Nephron (organoid): ENCODE results near the gene MCEMP1.

Source experiments
- H3K27ac Mint-ChIP-seq, 3 experiments: 2 replicates each; pipeline ENCODE4 v1.8.0; 2020; ENCODE audit warnings: mixed read lengths in 3 of 3, mild to moderate bottlenecking in 2 of 3, moderate library complexity in 1 of 3
- H3K27me3 Mint-ChIP-seq: 2 replicates; pipeline ENCODE4 v1.8.0; 2021; ENCODE audit warnings: low read depth, mild to moderate bottlenecking, moderate library complexity, mixed read lengths
- H3K36me3 Mint-ChIP-seq: 2 replicates; pipeline ENCODE4 v1.8.0; 2020; ENCODE audit warnings: low read depth, mixed read lengths
- H3K4me1 Mint-ChIP-seq: 2 replicates; pipeline ENCODE4 v1.8.0; 2020; ENCODE audit warnings: mixed read lengths
- H3K4me3 Mint-ChIP-seq, 3 experiments: 2 replicates each; pipeline ENCODE4 v1.8.0; 2020; ENCODE audit warnings: mild to moderate bottlenecking in 3 of 3, mixed read lengths in 3 of 3, moderate library complexity in 2 of 3
- H3K9me3 Mint-ChIP-seq: 2 replicates; pipeline ENCODE4 v1.8.0; 2020; ENCODE audit warnings: mixed read lengths
- CTCF ChIP-seq, 3 experiments: fragments of 200-600 bp; sonication (generic); IDR thresholded peaks; one replicate each; pipeline ENCODE4 v1.5.0; 2021; ENCODE audit warnings: antibody characterized with exemption in 3 of 3; ENCODE audit not compliant: unreplicated experiment in 3 of 3

MCEMP1 gene

GRCh38 chr19:7685546-7686445, 8.9 kb downstream of the MCEMP1 start:
- peak overlapping the region in 2 of 3 experiments; percentile 10 to 57 for H3K4me3 Mint-ChIP-seq
- peaks cover 3% of the 10 kb centered on the region for H3K27me3 Mint-ChIP-seq
- no peaks in the 10 kb centered on the region for H3K9me3 Mint-ChIP-seq
- no peak overlapping the region for H3K27ac Mint-ChIP-seq
- peaks cover 19% of the 10 kb centered on the region for H3K36me3 Mint-ChIP-seq
- TF ChIP-seq CTCF (IDR thresholded peaks at IDR 0.05; ENCODE audit: unreplicated experiment in 3 of 3): no peak
- no peaks in the 10 kb centered on the region for H3K4me1 Mint-ChIP-seq

- H3K4me1 Mint-ChIP-seq: no peaks in the 10 kb centered on the region
- no peak for TF ChIP-seq CTCF (IDR thresholded peaks at IDR 0.05; ENCODE audit: unreplicated experiment in 3 of 3)
Observed at GRCh38 chr19:7687177-7687576, 10.3 kb downstream of the MCEMP1 start.

GRCh38 chr19:7689165-7689564, 12.3 kb downstream of the MCEMP1 start:
- no peaks in the 10 kb centered on the region for H3K4me1 Mint-ChIP-seq
- H3K4me3 Mint-ChIP-seq: no peak overlapping the region
- peaks cover 5% of the 10 kb centered on the region for H3K36me3 Mint-ChIP-seq
- no peaks in the 10 kb centered on the region for H3K9me3 Mint-ChIP-seq
- H3K27me3 Mint-ChIP-seq: peaks cover 3% of the 10 kb centered on the region
- TF ChIP-seq CTCF (IDR thresholded peaks at IDR 0.05; ENCODE audit: unreplicated experiment in 3 of 3): no peak
- no peak overlapping the region for H3K27ac Mint-ChIP-seq

More at GRCh38 chr19:7687177-7687576, 10.3 kb downstream of the MCEMP1 start:
- Mint-ChIP-seq H3K27ac (no peak overlapping the region), H3K36me3 (peaks cover 19% of the 10 kb centered on the region), H3K4me3 (no peak overlapping the region), H3K27me3 (peaks cover 3% of the 10 kb centered on the region), H3K9me3 (no peaks in the 10 kb centered on the region)

- no peak overlapping the region for H3K27ac Mint-ChIP-seq
- H3K36me3 Mint-ChIP-seq: no peaks in the 10 kb centered on the region
- H3K4me3 Mint-ChIP-seq: no peak overlapping the region
- H3K4me1 Mint-ChIP-seq: no peaks in the 10 kb centered on the region
- H3K9me3 Mint-ChIP-seq: no peaks in the 10 kb centered on the region
- peaks cover 3% of the 10 kb centered on the region for H3K27me3 Mint-ChIP-seq
- TF ChIP-seq CTCF (IDR thresholded peaks at IDR 0.05; ENCODE audit: unreplicated experiment in 3 of 3): no peak
Observed at GRCh38 chr19:7690779-7691258, 13.9 kb downstream of the MCEMP1 start.

GRCh38 chr19:7691497-7691896, 14.6 kb downstream of the MCEMP1 start:
- peaks cover 5% of the 10 kb centered on the region for H3K27me3 Mint-ChIP-seq
- no peaks in the 10 kb centered on the region for H3K9me3 Mint-ChIP-seq
- H3K27ac Mint-ChIP-seq: no peak overlapping the region
- H3K4me1 Mint-ChIP-seq: no peaks in the 10 kb centered on the region
- TF ChIP-seq CTCF (IDR thresholded peaks at IDR 0.05; ENCODE audit: unreplicated experiment in 3 of 3): no peak
- H3K4me3 Mint-ChIP-seq: no peak overlapping the region
- no peaks in the 10 kb centered on the region for H3K36me3 Mint-ChIP-seq
